DND-41 (cell line): Measurements from ENCODE around the gene PRKCB.

Source experiments
- ATAC-seq: fragments of 200-7000 bp; cut with Tn5 transposase; 3 replicates; pipeline ENCODE4 v1.9.1; 2021; ENCODE audit warnings: low read depth; ENCODE audit not compliant: insufficient read depth
- DNase-seq: peaks from one replicate; pipeline ENCODE4 v3.0.0-alpha.2; 2020
- H2AFZ ChIP-seq: 2 replicates; pipeline ENCODE4 v1.6.0; 2012; ENCODE audit warnings: low read depth, low read length
- H3K27ac ChIP-seq: 2 replicates; pipeline ENCODE4 v1.5.1; 2012; ENCODE audit warnings: low read length, inconsistent platforms
- H3K27me3 ChIP-seq: fragments of 200-600 bp; sonication (generic); 2 replicates; pipeline ENCODE4 v1.6.0; 2012; ENCODE audit warnings: low read length, mild to moderate bottlenecking, inconsistent platforms; ENCODE audit not compliant: insufficient read depth, poor library complexity
- H3K36me3 ChIP-seq: 2 replicates; pipeline ENCODE4 v1.5.1; 2012; ENCODE audit warnings: low read length, inconsistent platforms; ENCODE audit not compliant: insufficient read depth
- H3K4me1 ChIP-seq: 2 replicates; pipeline ENCODE4 v1.5.1; 2012; ENCODE audit warnings: mild to moderate bottlenecking, low read length; ENCODE audit not compliant: insufficient read depth
- H3K4me2 ChIP-seq: 2 replicates; pipeline ENCODE4 v1.6.0; 2012; ENCODE audit warnings: mild to moderate bottlenecking, moderate library complexity, low read length, inconsistent platforms; ENCODE audit not compliant: insufficient read depth
- H3K4me3 ChIP-seq, 2 experiments: fragments of 200-600 bp in 1 of 2; shearing (Covaris generic) in 1 of 2; 2 replicates each; pipeline ENCODE4 v1.5.1; 2012 to 2016; ENCODE audit warnings: inconsistent platforms in 2 of 2, low read length in 2 of 2, mild to moderate bottlenecking in 2 of 2, low read depth in 1 of 2, moderate library complexity in 1 of 2
- H3K79me2 ChIP-seq: 2 replicates; pipeline ENCODE4 v1.6.0; 2012; ENCODE audit warnings: low read length, inconsistent platforms; ENCODE audit not compliant: insufficient read depth
- H3K9ac ChIP-seq: 2 replicates; pipeline ENCODE4 v1.6.0; 2012; ENCODE audit warnings: low read depth, mild to moderate bottlenecking, inconsistent platforms, low read length, moderate library complexity
- H3K9me3 ChIP-seq: 2 replicates; pipeline ENCODE4 v1.5.1; 2012; ENCODE audit warnings: low read length, moderate library complexity, mild to moderate bottlenecking, inconsistent platforms; ENCODE audit not compliant: insufficient read depth, severe bottlenecking
- H4K20me1 ChIP-seq: 2 replicates; pipeline ENCODE4 v1.6.0; 2012; ENCODE audit warnings: low read length; ENCODE audit not compliant: insufficient read depth
- CTCF ChIP-seq: IDR thresholded peaks from 2 replicates; pipeline ENCODE4 v1.5.1; 2012; ENCODE audit warnings: borderline replicate concordance, low read length, moderate library complexity, mild to moderate bottlenecking; ENCODE audit not compliant: poor library complexity, severe bottlenecking; ENCODE audit errors: extremely low read depth
- EZH2 ChIP-seq: IDR thresholded peaks from 3 replicates; pipeline ENCODE4 v1.6.1; 2012; ENCODE audit warnings: borderline replicate concordance, low read depth, mild to moderate bottlenecking, moderate library complexity, low read length, inconsistent platforms; ENCODE audit not compliant: severe bottlenecking

Gene PRKCB

GRCh38 chr16:23899869-23900268 lies 64.1 kb downstream of the PRKCB start:
- Histone ChIP-seq H3K27me3 (no peaks in the 10 kb centered on the region), H3K79me2 (peaks cover 56% of the 10 kb centered on the region), H3K4me1 (peaks cover 63% of the 10 kb centered on the region), H3K4me2 (no peak overlapping the region), H3K36me3 (no peaks in the 10 kb centered on the region), H2AFZ (no peak overlapping the region), H3K27ac (peak overlapping the region; percentile 57), H3K9me3 (no peaks in the 10 kb centered on the region), H3K9ac (no peak overlapping the region), H4K20me1 (no peaks in the 10 kb centered on the region), H3K4me3 (no peak overlapping the region)
- DNase-seq = no peak
- TF ChIP-seq EZH2 (no peak), CTCF (no peak)
- no peak for ATAC-seq

GRCh38 chr16:23900480-23901177 lies 64.8 kb downstream of the PRKCB start:
- H4K20me1 ChIP-seq = no peaks in the 10 kb centered on the region
- no peak overlapping the region for H3K9ac ChIP-seq
- H3K27me3 ChIP-seq = no peaks in the 10 kb centered on the region
- no peaks in the 10 kb centered on the region for H3K36me3 ChIP-seq
- TF ChIP-seq EZH2 (no peak), CTCF (no peak)
- peaks cover 57% of the 10 kb centered on the region for H3K4me1 ChIP-seq
- peaks cover 54% of the 10 kb centered on the region for H3K79me2 ChIP-seq
- H3K27ac ChIP-seq = peak overlapping the region; percentile 57; the same call in 1 of the 2 replicates
- no peak overlapping the region for H3K4me3 ChIP-seq
- DNase-seq (no peak), ATAC-seq (no peak)
- no peaks in the 10 kb centered on the region for H3K9me3 ChIP-seq
- no peak overlapping the region for H3K4me2 ChIP-seq
- H2AFZ ChIP-seq = no peak overlapping the region

- Histone ChIP-seq H3K4me1 (peaks cover 50% of the 10 kb centered on the region), H3K4me3 (no peak overlapping the region), H3K9me3 (no peaks in the 10 kb centered on the region), H3K79me2 (peaks cover 52% of the 10 kb centered on the region), H3K27ac (peak overlapping the region; percentile 62), H3K4me2 (no peak overlapping the region), H4K20me1 (no peaks in the 10 kb centered on the region), H3K9ac (no peak overlapping the region), H2AFZ (no peak overlapping the region), H3K27me3 (no peaks in the 10 kb centered on the region), H3K36me3 (no peaks in the 10 kb centered on the region)
- DNase-seq (peak; percentile 29), ATAC-seq (no peak)
- no peak for TF ChIP-seq EZH2
- TF ChIP-seq CTCF = peak; percentile 7
Observed at GRCh38 chr16:23901178-23902033, 65.6 kb downstream of the PRKCB start.
